GM18861 (cell line): ENCODE results near the gene RPTOR.
A peak's percentile ranks its signal among the peaks of the same experiment; 100 is the strongest.
"Not testable (repeated sequence)": the region's sequence is repeated elsewhere in the genome, so short reads cannot be mapped to it uniquely, and the experiment has no call there.

Source experiments
- ATAC-seq: cut with Tn5 transposase; IDR thresholded peaks from one replicate; pipeline ENCODE4 v1.9.1; 2021; ENCODE audit not compliant: unreplicated experiment

RPTOR gene, protein sequence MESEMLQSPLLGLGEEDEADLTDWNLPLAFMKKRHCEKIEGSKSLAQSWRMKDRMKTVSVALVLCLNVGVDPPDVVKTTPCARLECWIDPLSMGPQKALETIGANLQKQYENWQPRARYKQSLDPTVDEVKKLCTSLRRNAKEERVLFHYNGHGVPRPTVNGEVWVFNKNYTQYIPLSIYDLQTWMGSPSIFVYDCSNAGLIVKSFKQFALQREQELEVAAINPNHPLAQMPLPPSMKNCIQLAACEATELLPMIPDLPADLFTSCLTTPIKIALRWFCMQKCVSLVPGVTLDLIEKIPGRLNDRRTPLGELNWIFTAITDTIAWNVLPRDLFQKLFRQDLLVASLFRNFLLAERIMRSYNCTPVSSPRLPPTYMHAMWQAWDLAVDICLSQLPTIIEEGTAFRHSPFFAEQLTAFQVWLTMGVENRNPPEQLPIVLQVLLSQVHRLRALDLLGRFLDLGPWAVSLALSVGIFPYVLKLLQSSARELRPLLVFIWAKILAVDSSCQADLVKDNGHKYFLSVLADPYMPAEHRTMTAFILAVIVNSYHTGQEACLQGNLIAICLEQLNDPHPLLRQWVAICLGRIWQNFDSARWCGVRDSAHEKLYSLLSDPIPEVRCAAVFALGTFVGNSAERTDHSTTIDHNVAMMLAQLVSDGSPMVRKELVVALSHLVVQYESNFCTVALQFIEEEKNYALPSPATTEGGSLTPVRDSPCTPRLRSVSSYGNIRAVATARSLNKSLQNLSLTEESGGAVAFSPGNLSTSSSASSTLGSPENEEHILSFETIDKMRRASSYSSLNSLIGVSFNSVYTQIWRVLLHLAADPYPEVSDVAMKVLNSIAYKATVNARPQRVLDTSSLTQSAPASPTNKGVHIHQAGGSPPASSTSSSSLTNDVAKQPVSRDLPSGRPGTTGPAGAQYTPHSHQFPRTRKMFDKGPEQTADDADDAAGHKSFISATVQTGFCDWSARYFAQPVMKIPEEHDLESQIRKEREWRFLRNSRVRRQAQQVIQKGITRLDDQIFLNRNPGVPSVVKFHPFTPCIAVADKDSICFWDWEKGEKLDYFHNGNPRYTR (N-terminal part only)

DNA sequence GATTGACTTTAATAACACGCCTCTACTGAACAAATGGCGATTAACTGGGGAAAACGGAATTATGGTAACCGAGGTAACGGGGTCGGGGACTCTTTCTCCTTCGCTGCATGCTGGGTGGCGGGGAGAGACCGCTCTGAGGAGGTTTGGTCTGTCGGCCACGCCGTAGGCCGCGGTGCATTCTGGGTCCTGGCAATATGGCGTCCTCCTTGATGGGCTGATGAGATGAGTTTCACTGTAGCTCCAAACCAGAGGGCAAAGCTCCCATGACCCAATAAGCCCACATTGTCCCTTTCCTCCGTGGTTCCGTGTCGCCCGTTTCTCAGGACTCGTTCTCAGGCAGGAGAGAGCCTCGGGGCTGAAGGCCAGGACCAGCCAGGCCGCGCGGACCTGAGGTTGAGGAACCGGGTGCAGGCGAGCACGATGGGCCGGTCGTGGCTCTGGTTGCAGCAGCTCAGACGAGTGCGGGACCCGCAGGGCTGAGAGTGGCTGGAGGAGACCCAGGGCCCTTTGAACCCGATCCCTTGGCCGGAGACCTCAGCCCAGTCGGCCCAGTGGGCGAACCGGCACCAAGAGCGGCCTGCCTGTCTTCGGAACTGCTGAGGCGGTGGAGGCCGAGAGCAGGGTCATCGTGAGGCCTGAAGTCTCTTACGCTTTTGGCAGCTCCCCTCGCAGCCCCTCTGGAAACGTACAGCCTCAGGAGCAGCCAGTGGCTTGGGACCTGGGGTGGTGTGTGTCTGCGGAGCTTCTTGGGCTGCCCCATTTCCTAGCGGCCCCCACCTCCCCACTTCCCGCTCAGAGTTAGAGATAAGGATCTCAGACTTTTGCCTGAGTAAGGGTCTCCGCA is at the start of gene RPTOR:
Gene RPTOR, plus strand, starts transcription at position 184 of the 844 bp plus-strand sequence. CDS start 792 bp downstream, outside the sequence.
- ATAC-seq: peak; percentile 83

DNA sequence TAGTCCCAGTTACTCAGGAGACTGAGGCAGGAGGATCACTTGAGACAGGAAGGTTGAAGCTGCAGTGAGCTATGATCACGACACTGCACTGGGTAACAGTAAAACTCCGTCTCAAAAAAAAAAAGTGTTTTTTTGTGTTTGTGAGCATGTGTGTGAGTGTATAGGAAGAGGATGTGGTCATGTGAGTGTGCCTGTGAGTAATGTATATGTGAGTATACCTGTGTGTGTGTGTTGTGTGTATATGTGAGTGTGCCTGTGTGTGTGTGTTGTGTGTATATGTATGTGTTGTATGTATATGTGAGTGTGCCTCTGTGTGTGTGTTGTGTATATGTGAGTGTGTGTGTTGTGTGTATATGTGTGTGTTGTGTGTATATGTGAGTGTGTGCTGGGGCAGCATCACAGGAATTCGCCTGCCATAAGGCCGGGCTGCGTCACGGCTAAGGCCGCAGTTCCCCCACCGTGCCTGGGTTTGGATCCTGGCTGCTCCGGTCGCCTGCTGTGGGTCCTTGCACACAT is 46.9 kb upstream of the RPTOR start:
- ATAC-seq: no peak

DNA sequence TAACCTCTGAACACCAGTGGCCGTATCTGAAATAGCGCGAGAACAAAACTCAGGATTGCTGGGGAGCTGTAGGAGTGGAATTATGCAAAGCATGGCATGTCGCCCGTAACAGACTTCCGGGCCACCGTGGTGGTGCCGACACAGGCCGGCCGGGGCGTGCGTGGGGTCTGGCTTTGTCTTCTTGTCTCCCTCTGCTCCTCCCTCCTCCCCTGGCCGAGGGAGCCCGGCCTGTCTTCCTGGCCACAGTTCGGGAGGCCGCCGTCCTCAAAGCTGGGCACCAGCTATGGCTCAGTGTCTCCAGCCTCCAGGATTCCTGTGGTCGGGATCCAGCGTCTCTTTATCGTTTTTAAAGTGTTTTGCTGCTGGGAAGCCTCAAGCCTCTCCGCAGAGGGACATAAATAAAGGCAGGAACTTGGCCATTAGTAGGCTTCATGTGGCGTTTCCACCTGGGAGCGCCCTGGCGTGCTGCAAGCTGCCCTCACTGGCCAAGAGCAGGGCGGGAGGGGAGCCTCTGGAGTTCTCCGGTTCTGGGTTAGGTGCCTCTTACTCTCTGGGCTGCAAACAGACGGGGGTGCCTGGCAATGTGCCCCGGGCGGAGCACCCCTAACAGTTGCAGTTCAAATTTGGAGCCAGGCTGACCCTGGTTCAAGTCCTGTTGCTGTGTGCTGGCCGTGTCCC is 46.3 kb upstream of the RPTOR start:
- no peak for ATAC-seq

DNA sequence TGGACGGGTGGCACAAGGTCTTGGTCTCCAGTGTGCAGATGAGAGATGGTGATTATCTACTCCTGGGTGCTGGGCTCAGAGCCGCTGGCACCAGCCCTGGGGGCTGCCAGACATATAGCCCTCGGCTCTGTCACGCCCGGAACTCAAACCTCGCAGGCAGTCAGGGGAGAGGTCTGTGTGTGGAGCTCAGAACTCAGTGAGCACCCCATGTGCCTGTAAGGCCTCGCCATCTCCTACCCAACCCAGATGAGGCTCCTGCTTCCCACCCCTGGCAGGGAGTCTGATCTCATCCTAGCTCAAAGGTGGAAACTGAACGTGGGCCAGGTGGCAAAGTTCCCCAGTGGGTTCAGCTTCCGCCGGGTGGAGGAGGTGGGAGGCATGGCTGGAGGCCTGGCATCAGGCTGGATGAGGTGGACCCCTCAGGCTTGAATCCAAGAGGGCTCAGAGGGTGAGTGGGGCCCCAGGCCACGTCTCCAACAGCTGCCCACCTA is 45.7 kb upstream of the RPTOR start:
- no peak for ATAC-seq

DNA sequence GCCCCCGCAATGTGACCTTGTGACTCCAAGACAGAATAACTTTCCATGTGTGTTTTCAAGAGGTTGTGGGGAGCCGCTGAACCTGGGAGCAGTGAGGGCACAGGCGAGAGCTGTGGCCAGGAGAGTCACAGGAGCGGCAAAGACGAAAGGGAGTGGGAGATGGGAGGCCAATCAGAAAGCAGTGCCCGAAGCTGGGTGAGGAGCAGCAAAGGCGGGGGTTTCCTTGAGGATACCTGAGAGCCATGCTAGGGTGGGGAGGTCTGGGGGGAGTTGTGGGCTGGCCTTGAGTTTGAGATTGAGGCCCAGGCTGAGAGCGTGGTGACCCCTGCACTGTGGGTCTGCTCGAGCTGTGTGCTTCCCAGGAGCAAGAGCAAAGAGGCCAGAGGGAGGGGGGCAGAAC is 45.1 kb upstream of the RPTOR start:
- no peak for ATAC-seq

DNA sequence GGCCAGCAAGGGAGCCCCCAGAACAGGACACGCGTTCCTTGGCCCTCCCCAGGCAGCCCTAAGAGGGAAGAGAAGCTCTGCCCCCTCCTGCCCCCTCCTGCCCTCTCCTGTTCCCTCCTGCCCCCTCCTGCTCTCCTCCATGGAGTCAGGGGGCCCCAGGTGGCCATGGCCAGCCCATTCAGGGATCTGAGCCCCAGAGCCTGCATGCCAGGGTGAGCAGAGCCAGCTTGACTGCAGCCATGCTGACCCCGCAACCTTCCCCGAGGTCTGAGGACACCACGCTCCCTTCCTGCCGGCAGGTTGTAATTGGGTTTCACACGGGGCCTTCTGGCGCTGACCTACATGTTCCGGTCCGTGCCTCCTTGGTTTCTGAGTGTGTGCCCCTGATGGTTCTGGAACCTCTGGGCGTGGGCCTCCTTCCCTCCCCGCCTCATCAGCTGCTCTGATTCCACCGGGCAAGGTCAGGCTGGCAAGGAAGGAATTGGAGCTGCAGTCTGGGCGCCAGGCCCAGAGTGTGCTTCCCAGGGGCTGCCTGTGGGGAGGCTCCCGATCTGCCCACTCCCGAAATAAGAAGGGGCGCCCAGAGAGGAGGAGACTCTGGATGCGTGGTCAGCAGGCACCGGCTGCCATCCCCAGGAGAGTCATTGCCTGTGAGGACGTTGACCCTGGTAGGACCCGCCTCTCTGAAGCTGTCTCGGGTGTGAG is 44.5 kb upstream of the RPTOR start:
- ATAC-seq: no peak

DNA sequence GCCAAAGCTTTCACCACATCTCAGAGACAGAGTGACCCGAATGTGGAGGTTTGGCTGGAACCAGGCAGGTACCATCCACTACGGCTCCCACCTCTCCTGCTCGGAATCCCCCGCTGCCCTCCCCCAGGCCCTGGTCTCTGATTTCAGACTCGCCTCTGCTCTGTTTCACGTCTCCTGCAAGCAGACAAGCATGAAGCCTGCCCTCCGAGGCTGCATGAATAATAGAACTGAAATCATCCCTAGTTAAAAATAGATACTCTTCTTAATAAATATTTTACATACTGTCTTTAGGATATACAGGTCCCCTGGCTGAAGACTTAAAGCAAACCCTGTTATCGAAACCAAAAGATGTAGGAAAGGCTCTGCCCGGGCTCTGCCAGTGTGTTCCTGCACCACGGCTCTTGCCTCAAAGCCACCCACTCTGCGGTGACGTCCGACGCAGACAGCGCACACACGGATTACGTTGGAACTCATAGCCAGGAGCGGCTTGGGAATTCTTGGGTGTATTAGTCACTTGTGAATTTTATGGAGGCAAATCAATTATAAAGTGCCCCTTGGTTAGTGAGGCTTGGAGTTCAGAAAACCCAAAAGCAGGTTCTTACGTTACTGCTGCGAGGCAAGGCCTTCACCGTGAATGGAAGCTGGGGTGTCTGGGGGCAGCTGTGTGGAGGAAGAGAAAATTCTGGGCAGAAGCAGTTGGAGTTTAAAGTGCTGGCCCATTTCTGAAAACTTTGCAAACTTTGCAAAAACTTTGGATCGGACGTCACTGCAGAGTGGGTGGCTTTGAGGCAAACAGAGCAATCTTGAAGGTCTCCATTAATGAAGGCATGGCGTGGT is 42.7 kb upstream of the RPTOR start:
- no peak for ATAC-seq

DNA sequence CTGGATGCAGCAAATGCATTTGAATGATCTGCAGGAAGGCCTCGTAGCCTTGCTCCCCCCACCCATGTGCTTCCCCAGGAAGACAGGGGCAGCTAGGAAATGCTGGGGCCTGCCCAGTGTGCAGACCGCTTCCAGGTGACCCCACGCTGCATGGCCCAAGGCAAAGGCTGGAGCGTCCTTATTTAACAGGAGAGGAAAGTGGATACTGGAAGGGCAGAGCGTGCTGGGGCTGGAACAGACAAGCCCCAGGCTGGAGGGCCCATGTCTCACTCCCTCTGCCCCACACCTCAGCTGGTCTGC is 42.1 kb upstream of the RPTOR start:
- ATAC-seq: no peak

DNA sequence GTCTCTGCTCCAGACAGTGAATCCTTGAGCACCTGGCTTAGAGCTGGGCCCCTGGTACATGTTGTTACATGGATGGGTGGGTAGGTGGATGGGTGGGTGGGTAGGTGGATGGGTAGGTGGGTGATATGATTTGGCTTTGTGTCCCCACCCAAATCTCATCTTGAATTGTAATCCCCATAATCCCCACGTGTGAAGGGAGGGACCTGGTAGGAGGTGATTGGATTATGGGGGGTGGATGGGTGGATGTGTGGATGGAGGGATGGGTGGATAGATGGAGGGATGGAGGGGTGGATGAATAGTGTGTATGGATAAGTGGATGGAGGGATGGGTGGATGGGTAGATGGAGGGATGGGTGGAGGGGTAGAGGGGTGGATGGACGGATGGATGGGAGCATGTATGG is 41.6 kb upstream of the RPTOR start:
- ATAC-seq: no peak

DNA sequence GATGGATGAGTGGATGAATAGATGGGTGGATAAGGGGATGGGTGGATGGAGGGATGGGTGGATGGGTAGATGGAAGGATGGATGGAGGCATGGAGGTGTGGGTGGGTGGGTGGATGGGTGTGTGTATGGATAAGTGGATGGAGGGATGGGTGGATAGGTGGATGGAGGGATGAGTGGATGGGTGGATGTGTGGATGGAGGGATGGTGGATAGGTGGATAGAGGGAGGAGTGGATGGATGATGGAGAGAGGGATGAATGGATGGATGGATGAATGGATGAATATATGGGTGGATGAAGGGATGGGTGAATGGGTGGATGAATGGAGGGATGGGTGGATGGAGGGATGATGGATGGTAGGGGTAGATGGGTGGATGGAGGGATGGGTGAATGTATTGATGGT is 40.7 kb upstream of the RPTOR start:
- no peak for ATAC-seq

DNA sequence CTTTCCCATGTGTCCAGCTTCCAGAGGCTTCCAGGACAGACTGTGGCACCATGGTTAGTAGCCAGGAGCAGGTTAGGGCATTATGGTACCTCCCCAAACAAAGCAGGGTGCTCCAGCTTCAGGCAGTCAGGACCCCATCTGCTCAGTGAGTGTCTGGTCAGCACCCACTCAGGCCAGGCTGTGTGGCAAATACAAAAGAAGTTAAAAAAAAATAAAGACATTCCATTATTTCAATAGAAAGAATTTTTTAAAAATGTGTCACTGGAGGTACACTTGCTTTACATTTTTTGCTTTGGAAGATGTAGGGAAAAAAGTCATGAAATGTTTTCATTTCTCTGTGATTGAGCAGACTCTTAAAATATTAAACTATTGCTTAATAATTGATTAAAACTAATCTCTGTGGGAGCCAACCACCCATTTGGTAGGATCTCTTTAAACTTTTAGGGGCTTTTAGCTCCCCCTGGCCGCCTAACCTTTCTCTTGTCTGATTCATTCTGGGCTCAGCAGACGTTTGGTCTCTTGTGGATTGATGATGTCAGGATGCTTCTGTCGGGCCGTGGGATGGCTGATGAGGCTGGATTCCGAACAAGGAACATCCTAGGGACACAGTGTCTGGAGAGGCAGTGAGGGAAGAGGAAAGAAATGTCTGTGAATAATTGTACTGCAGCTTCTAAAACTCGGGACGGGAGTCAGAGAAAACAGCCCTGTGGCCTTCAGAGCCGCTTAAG is 39.8 kb upstream of the RPTOR start:
- ATAC-seq: no peak

DNA sequence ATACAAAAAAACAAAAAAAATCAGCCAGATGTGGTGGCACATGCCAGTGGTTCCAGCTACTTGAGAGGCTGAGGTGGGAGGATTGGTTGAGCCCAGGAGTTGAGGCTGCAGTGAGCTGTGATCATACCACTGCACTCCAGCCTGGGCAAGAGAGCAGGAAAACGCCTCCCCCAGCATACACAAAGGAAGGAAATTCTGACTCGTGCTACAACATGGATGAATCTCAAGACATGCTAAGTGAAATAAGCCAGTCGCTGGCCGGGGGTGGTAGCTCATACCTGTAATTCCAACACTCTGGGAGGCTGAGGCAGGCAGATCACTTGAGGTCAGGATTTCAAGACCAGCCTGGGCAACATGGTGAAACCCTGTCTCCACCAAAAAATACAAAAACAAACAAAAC is 37.5 kb upstream of the RPTOR start:
- ATAC-seq: not testable (repeated sequence)

DNA sequence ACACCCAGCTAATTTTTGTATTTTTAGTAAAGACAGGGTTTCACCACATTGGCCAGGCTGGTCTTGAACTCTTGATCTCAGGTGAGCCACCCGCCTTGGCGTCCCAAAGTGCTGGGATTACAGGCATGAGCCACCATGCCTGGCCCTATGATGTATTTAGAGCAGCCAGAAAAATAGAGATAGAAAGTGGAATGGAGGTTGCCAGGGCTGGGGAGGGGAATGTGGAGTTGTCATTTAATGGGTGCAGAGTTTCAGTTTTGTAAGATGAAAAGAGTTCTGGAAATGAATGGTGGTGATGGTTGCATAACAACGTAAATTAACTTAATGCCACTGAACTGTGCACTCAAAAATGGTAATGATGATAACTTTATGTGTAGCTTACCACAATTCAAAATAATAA is 36.7 kb upstream of the RPTOR start:
- ATAC-seq: no peak

DNA sequence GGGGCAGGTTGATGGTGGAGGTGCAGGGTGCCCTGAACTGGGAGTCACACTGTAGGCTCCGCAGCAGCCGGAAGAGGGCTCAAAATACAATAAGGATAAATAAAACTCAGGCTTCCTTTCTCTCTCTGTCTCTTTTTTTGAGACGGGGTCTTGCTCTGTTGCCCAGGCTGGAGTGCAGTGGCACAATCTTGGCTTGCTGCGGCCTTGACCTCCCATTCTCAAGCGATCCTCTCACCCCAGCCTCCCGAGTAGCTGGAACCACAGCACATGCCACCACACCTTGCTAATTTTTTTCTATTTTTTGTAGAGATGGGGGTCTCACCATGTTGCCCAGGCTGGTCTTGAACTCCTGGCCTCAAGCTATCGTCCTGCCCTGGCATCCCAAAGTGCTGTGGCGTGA is 35.3 kb upstream of the RPTOR start:
- no peak for ATAC-seq

DNA sequence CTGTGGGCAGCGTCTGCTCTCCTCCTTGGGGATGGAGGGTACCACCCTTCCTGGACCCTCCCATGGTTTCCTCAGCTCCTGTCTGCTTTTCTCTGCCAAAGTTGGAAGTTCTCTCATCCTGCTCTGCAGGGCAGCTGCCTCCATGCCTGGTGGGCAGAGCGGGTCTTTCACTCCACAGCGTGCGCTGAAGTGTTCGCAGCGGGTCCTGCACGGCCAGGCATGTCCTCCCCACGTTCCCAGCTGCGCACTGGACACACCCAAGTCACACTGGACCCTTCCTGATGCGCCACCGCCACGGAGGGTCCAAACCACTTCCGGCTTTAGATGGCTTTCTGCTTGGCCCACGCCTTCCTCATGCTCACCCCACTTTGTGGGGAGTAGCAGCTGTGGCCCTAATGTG is 34.5 kb upstream of the RPTOR start:
- no peak for ATAC-seq

DNA sequence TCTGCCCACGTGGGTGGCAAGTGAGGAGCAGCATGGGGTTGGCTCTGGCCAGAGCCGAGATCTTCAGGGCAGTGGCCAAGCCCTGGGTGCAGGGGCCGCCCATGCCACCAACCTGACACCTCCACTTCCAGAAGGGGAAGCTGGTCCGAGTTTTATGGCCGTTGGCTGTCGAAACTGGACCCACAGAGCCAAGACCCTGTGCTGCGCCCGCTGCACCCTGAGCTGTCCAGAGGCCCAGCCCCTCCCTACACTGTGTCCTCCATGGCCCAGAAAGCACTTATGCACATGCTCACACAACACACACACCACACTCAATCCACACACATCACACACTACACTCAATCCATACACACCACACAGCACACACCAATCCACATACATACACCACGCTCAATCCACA is 33.9 kb upstream of the RPTOR start:
- no peak for ATAC-seq

DNA sequence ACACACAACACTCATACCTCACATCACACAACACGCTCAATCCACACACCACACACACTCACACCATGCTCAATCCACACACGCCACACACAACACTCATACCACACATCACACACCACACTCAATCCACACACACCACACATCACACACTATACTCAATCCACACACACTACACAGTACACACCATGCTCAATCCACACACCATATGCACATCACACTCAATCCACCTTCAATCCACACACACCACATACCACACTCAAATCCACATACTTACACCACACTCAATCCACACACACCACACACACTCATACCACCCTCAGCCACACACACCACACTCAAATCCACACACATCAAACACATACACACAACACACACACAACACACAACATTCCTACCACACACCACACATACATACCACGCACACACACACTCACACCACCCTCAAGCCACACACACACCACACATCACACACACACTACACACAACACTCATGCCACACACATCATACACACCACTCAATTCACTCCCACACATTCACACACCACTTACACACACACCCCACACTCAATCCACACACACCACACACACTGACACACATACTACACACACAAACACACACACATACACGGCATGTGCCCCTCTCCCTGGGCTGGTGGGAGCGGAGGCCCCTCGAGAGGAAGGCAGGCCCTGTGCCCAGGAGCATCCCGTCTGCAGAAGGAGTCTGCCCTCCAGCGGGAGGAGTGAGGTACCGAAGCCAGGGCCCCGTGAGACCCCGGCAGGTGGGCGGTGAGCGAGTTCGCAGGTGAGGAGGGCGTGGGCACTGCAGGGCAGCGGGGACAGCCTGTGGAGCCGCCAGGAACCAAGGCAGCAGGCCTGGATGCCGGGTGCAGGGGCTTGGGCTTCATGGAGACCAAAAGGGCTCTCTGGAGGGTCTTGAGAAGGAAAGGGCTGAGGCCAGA is 33.1 kb upstream of the RPTOR start:
- no peak for ATAC-seq
